Endothelial cell of umbilical vein (primary cell): ENCODE measurements around the gene ST6GALNAC6. TPM values are rescaled to one million over a fixed set of nuclear protein-coding genes. Genes with fewer than 3 reads are reported as not detected.

ENCODE experiments used
- BruUV-seq: library from RNA; stranded (reverse); fragments of 400-500 nt; replicated peaks from 2 replicates; lab custom pipeline; 2021; lab: Mats Ljungman, UMichigan
- CTCF ChIA-PET: fragments of 300-600, 350-600 bp; sonication (Branson Sonifier 250); formaldehyde crosslinking; loops from one replicate; lab custom pipeline; 2021; ENCODE audit warnings: antibody characterized with exemption, inconsistent platforms; lab: Charles Lee
- POLR2A ChIA-PET: fragments of 300-600, 350-600 bp; sonication (Branson Sonifier 250); formaldehyde crosslinking; loops from one replicate; lab custom pipeline; 2021; ENCODE audit warnings: antibody characterized with exemption, inconsistent platforms; lab: Charles Lee
- DNase-seq: peaks from one replicate; pipeline ENCODE4 v3.0.0-alpha.2; 2011; ENCODE audit warnings: low read depth, low spot score
- FAIRE-seq: peaks from 2 replicates; lab custom pipeline; 2011; peaks lifted over from hg19 to GRCh38; lab: Jason Lieb, UNC
- H2AFZ ChIP-seq: 2 replicates; pipeline ENCODE4 v1.6.0; 2012; ENCODE audit warnings: low read depth, low read length, control low read depth, inconsistent platforms
- H3K27ac ChIP-seq: 2 replicates; pipeline ENCODE4 v1.5.1; 2011; ENCODE audit warnings: low read depth, mild to moderate bottlenecking, control low read depth, low read length, moderate library complexity; ENCODE audit not compliant: insufficient read depth
- H3K27me3 ChIP-seq, 2 experiments: 2 replicates each; pipeline versions ENCODE4 v1.6.0 to v1.6.1; 2011; ENCODE audit warnings: low read length in 2 of 2, mixed read lengths in 1 of 2; ENCODE audit not compliant: control insufficient read depth in 2 of 2, insufficient read depth in 2 of 2
- H3K36me3 ChIP-seq, 2 experiments: 2 replicates in 1 of 2; 3 replicates in 1 of 2; pipeline ENCODE4 v1.5.1; 2011; ENCODE audit warnings: low read length in 2 of 2, mild to moderate bottlenecking in 1 of 2, moderate library complexity in 1 of 2; ENCODE audit not compliant: control insufficient read depth in 2 of 2, insufficient read depth in 2 of 2; ENCODE audit errors: extremely low read depth in 1 of 2
- H3K4me1 ChIP-seq: 3 replicates; pipeline ENCODE4 v1.5.1; 2011; ENCODE audit warnings: mild to moderate bottlenecking, low read length; ENCODE audit not compliant: control insufficient read depth, insufficient read depth; ENCODE audit errors: extremely low read depth
- H3K4me2 ChIP-seq: 2 replicates; pipeline ENCODE4 v1.6.1; 2011; ENCODE audit warnings: low read length, control low read depth, mixed read lengths; ENCODE audit not compliant: insufficient read depth
- H3K4me3 ChIP-seq, 3 experiments: fragments of 200-600 bp in 1 of 3; sonication (generic), shearing (Covaris generic) in 1 of 3; replicated peaks in 1 of 3; 2 replicates each; pipeline ENCODE4 v1.5.1; 2011 to 2016; ENCODE audit warnings: control low read depth in 3 of 3, low read length in 3 of 3, mild to moderate bottlenecking in 2 of 3, inconsistent platforms in 1 of 3, low read depth in 1 of 3, moderate library complexity in 1 of 3; ENCODE audit not compliant: insufficient read depth in 1 of 3
- H3K79me2 ChIP-seq: 2 replicates; pipeline ENCODE4 v1.6.0; 2012; ENCODE audit warnings: low read length, inconsistent platforms; ENCODE audit not compliant: control insufficient read depth, insufficient read depth
- H3K9ac ChIP-seq: replicated peaks from 2 replicates; pipeline ENCODE3; 2011; ENCODE audit warnings: low read length, control low read depth; ENCODE audit not compliant: insufficient read depth; ENCODE audit errors: extremely low read depth
- H3K9me1 ChIP-seq: replicated peaks from 3 replicates; pipeline ENCODE4 v1.6.0; 2011; ENCODE audit warnings: mild to moderate bottlenecking, low read length; ENCODE audit not compliant: control insufficient read depth, insufficient read depth; ENCODE audit errors: extremely low read depth
- H3K9me3 ChIP-seq: replicated peaks from 2 replicates; pipeline ENCODE4 v1.5.1; 2012; ENCODE audit warnings: low read length, inconsistent platforms; ENCODE audit not compliant: control insufficient read depth, insufficient read depth
- H4K20me1 ChIP-seq: replicated peaks from 2 replicates; pipeline ENCODE3; 2011; ENCODE audit warnings: mild to moderate bottlenecking, low read length; ENCODE audit not compliant: control insufficient read depth, insufficient read depth; ENCODE audit errors: extremely low read depth
- CTCF ChIP-seq, 2 donors: IDR thresholded peaks; 1 replicate in 1 of 2; 2 replicates in 1 of 2; pipeline ENCODE4 v1.5.1; 2011; ENCODE audit warnings: low read length in 2 of 2, mild to moderate bottlenecking in 2 of 2, moderate library complexity in 2 of 2, control low read depth in 1 of 2, inconsistent platforms in 1 of 2, low read depth in 1 of 2; ENCODE audit not compliant: insufficient read depth in 1 of 2; ENCODE audit errors: extremely low read depth in 1 of 2
- EZH2 ChIP-seq: IDR thresholded peaks from 2 replicates; pipeline ENCODE4 v1.6.1; 2012; ENCODE audit warnings: borderline replicate concordance, low read depth, mild to moderate bottlenecking, moderate library complexity, low read length, inconsistent platforms; ENCODE audit not compliant: severe bottlenecking
- FOS ChIP-seq: IDR thresholded peaks from 2 replicates; pipeline ENCODE4 v1.6.1; 2011; ENCODE audit warnings: mild to moderate bottlenecking, low read length, moderate library complexity, borderline replicate concordance; ENCODE audit not compliant: insufficient read depth
- GATA2 ChIP-seq: IDR thresholded peaks from 2 replicates; pipeline ENCODE4 v1.7.0; 2011; ENCODE audit warnings: low read depth, mild to moderate bottlenecking, moderate library complexity, mixed read lengths, low read length; ENCODE audit not compliant: insufficient read length, insufficient read depth
- JUN ChIP-seq: IDR thresholded peaks from 2 replicates; pipeline ENCODE4 v1.6.1; 2011; ENCODE audit warnings: borderline replicate concordance, low read depth; ENCODE audit not compliant: insufficient read length, insufficient read depth
- MYC ChIP-seq: IDR thresholded peaks from one replicate; pipeline ENCODE4 v1.6.1; 2011; ENCODE audit warnings: mild to moderate bottlenecking, low read depth, low read length
- POLR2A ChIP-seq: IDR thresholded peaks from 2 replicates; pipeline ENCODE4 v1.6.1; 2012; ENCODE audit warnings: low read depth, mild to moderate bottlenecking, control low read depth, low read length
- POLR2AphosphoS5 ChIP-seq: IDR thresholded peaks from 2 replicates; pipeline ENCODE4 v1.6.1; 2012; ENCODE audit warnings: low read depth, mild to moderate bottlenecking, control low read depth, low read length, moderate library complexity; ENCODE audit not compliant: insufficient read depth
- dilution Hi-C: fragments of 300-500 bp; cut with MboI; formaldehyde crosslinking; loops from one replicate; pipeline ENCODE4 v1.15.0; 2019; ENCODE audit warnings: low sequenced_read_pairs; ENCODE audit not compliant: extremely low pct_ligation_motif_present
- intact Hi-C: fragments of 100-400 bp; cut with micrococcal nuclease; formaldehyde crosslinking; loops from one replicate; pipeline ENCODE4 v1.10.0; 2022
- polyA plus RNA-seq, 4 experiments: library from polyadenylated mRNA; depleted of rRNA in 3 of 4; stranded (reverse) in 3 of 4; unstranded in 1 of 4; fragments of >200 nt; gene quantifications; 2 replicates each; pipeline versions ENCODE4 v1.2.1 to v1.2.3, GENCODE V29; 2011 to 2012; ENCODE audit warnings: missing spikeins in 1 of 4
- total RNA-seq: library from RNA; stranded (reverse); gene quantifications from 2 replicates; pipeline ENCODE4 v1.2.3, GENCODE V29; 2021
- TF ChIP-seq, protein P1 (sequence below): IDR thresholded peaks from 2 replicates; pipeline ENCODE4 v1.6.1; 2011; ENCODE audit not compliant: insufficient read depth, insufficient read length

ST6GALNAC6 gene
- total and polyA plus RNA-seq, 2 donors (not counting 3 experiments of a cell fraction or from before 2014, with no cell fraction given) = 43.0 to 78.9 TPM

GRCh38 chr9:127838375-127839078 is 60.9 kb downstream of the ST6GALNAC6 start:
- H3K9me1 ChIP-seq = no peaks in the 10 kb centered on the region
- DNase-seq = peak; percentile 97
- H3K79me2 ChIP-seq = peaks cover 86% of the 10 kb centered on the region
- peak overlapping the region; percentile 99 for H3K27ac ChIP-seq
- no peak overlapping the region for H2AFZ ChIP-seq
- no peaks in the 10 kb centered on the region for H3K27me3 ChIP-seq
- TF ChIP-seq, protein P1, sequence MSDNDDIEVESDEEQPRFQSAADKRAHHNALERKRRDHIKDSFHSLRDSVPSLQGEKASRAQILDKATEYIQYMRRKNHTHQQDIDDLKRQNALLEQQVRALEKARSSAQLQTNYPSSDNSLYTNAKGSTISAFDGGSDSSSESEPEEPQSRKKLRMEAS = no peak
- TF ChIP-seq MYC (peak; percentile 23), CTCF (IDR thresholded peaks at IDR 0.05; ENCODE audit: extremely low read depth in 1 of 2, insufficient read depth in 1 of 2, low read depth in 1 of 2, low read length in 2 of 2) (no peak), POLR2A (peak; percentile 76), FOS (peak; percentile 96), POLR2AphosphoS5 (peak; percentile 94), GATA2 (peak; percentile 47), EZH2 (no peak), JUN (peak; percentile 60)
- peaks cover 74% of the 10 kb centered on the region for H3K4me1 ChIP-seq
- no TSS peak for BruUV-seq
- H3K4me2 ChIP-seq = peak overlapping the region; percentile 51
- H4K20me1 ChIP-seq = no peaks in the 10 kb centered on the region
- intact Hi-C loops = loop anchor here (1.0 to 2.0 kb wide), 5 partner anchors 8 to 68 kb away; partner anchors contain the start of gene ENG
- no peaks in the 10 kb centered on the region for H3K9me3 ChIP-seq
- ChIA-PET POLR2A (interaction anchor here (0.7 to 3.1 kb wide), 5 partner anchors 8 to 67 kb away, joined by 3 to 14 read pairs (median 4); partner anchors contain the start of gene ENG), CTCF (interaction anchor here (0.7 to 6.7 kb wide), 8 partner anchors 9 to 104 kb away, joined by 3 to 42 read pairs (median 8); partner anchors contain the start of genes ENG and TOR2A)
- peak overlapping the region; percentile 87 for H3K9ac ChIP-seq
- H3K4me3 ChIP-seq = no peak overlapping the region
- FAIRE-seq = peak; percentile 100
- peaks cover 25 to 30% of the 10 kb centered on the region in 2 experiments for H3K36me3 ChIP-seq
- dilution Hi-C loops = no loop called here
